GM23248 (cell line): Measurements from ENCODE around the gene CLIP2.

Experiments
- EZH2 ChIP-seq: fragments of 200-600 bp; sonication (generic); IDR thresholded peaks from 2 replicates; pipeline ENCODE4 v1.6.1; 2018; ENCODE audit warnings: antibody characterized with exemption, mild to moderate bottlenecking; ENCODE audit not compliant: insufficient read depth, poor library complexity, severe bottlenecking
- EZH2phosphoT487 ChIP-seq: fragments of 200-600 bp; sonication (generic); IDR thresholded peaks from 2 replicates; pipeline ENCODE4 v1.6.1; 2018; ENCODE audit warnings: antibody characterized with exemption, moderate library complexity, mild to moderate bottlenecking, low read depth; ENCODE audit not compliant: insufficient read depth

DNA sequence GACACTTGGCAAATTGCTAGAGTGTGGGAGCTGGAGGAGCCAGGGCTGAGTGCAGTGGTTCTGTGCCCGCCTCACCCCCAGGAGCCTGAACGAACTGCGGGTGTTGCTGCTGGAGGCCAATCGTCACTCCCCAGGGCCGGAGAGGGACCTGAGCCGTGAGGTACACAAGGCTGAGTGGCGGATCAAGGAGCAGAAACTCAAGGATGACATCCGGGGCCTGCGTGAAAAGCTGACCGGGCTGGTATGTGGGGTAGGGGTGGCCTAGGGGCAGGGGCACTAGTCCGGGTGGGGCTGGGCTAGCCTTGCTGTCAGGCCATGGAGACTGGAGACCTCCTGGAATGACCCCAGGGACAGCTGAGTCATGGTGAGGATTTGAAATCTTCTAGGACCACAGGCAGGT, 107.8 kb downstream of the CLIP2 start:
- TF ChIP-seq EZH2phosphoT487, result no peak
- TF ChIP-seq EZH2, result no peak
